Measurements from ENCODE around the gene SCO2.

SCO2 gene

DNA sequence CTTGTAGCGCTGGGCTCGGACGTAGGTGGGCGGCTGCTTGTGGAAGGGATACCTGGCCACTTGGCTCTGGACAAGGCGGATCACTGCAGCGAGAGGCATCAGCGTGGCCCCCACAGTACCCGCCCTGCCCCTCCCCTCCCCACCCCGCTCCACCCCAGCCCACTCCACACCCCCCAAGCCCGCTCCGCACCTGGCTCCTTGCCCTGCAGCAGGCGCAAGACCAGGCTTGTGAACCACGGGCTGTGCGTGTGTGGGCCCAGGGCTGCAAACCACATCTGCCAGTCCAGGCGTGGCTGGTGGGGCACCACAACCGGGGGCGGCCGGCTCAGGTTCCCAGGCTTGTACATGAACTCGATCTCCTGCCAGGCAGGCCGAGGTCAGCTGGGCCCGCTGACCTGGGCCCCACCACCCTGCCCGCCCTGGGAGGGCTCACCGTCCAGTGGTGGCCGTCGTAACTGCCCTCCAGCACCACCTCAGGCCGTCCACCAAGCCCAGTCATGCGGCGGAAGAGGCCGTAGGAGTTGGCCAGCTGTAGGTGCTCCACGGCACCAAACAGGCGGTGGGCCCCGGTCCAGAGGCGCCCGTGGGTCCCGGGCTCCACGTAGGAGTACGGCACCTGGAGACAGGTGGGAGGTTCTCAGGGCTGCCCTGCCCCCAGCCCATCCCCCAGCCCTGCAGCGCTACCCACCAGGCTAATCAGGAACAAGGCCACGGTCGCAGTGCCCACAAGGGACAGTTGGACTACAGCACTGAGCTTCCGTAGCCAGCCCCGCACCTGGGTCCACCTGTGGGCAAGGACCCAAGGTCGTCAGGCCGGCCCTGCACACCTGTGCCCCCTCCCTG lies 20.8 kb downstream of the SCO2 start:
- Histone ChIP-seq H4K20me1 (ENCODE audit: insufficient read depth, low read length) (no peaks in the 10 kb centered on the region), H3K27me3 (ENCODE audit: insufficient read depth, low read length) (no peaks in the 10 kb centered on the region), H3K9me2 (ENCODE audit: low read depth, low read length) (no peaks in the 10 kb centered on the region), H3K4me1 (ENCODE audit: insufficient read depth, low read length, severe bottlenecking) (peaks cover 16% of the 10 kb centered on the region), H3K79me2 (ENCODE audit: insufficient read depth, low read length) (peaks cover 12% of the 10 kb centered on the region), H3K27ac (ENCODE audit: low read depth, low read length, poor library complexity, severe bottlenecking) (no peak overlapping the region), H3K9me3 (ENCODE audit: low read length) (no peaks in the 10 kb centered on the region), H2AFZ (ENCODE audit: low read length) (no peak overlapping the region), H3K9ac (ENCODE audit: low read length) (no peak overlapping the region), H3K4me2 (ENCODE audit: low read length) (no peak overlapping the region), H3F3A (ENCODE audit: insufficient read depth, low read length) (no peaks in the 10 kb centered on the region), H3K4me3 (ENCODE audit: low read depth, low read length, poor library complexity, severe bottlenecking) (no peak overlapping the region), H3K36me3 (ENCODE audit: insufficient read depth, low read length) (peaks cover 15% of the 10 kb centered on the region)
- TF ChIP-seq CTCF (IDR thresholded peaks at IDR 0.05; ENCODE audit: low read length): no peak
- no peak for TF ChIP-seq EZH2 (IDR thresholded peaks at IDR 0.05; ENCODE audit: borderline replicate concordance, low read length)

GRCh38 chr22:50503475-50504145 lies 21.8 kb downstream of the SCO2 start:
- no peak overlapping the region for H3K4me2 ChIP-seq (ENCODE audit: low read length)
- H3K9ac ChIP-seq (ENCODE audit: low read length): no peak overlapping the region
- no peak for TF ChIP-seq EZH2 (IDR thresholded peaks at IDR 0.05; ENCODE audit: borderline replicate concordance, low read length)
- 0 out of 2 replicates have a peak, but pooled peaks have one; percentile 4 for TF ChIP-seq CTCF (IDR thresholded peaks at IDR 0.05; ENCODE audit: low read length)

DNA sequence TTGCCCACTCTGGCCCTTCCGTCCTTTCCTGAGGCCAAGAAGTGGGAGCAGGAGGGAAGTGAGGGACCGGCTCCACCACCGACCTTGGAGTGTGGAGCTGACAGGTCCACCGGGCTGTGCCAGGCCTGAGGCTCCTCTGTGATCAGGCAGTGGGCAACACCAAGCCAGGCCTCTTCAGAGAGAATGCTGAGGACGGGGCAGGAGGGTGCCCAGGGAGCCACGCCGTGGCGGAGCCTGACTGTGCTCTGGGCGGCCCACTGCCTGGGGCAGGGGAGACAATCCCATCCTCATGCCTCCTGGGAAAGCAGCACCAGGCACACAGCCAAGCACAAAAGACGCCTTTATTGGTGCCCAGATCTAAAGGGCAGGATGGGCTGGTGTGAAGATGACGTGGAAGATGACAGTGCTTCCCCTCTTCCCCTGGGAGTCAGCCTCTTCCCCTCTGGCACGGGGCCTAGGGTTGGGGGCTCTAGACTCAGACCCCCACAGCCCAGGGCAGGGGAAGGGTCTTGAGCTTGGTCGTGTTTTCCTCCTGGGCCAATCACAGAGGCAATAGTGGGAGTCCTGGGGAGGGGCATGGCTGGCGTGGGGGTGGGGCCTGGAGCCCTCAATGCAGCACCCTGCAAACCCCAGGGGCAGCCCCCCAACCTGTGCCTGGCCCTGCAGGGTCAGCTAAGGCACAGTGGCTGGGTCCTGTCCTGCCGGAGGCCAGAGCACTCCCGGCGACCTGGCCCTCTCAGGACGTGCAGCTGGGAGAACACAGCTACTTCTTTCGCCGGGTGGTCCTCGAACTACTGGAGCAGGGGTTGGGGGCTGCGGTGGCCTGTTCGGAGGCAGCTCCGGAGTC lies 22.5 kb downstream of the SCO2 start:
- Histone ChIP-seq H3K9me2 (ENCODE audit: low read depth, low read length) (no peaks in the 10 kb centered on the region), H3K79me2 (ENCODE audit: insufficient read depth, low read length) (no peaks in the 10 kb centered on the region)

More at GRCh38 chr22:50503475-50504145, 21.8 kb downstream of the SCO2 start:
- Histone ChIP-seq H3F3A (ENCODE audit: insufficient read depth, low read length) (no peaks in the 10 kb centered on the region), H3K4me3 (ENCODE audit: low read depth, low read length, poor library complexity, severe bottlenecking) (no peak overlapping the region), H3K27me3 (ENCODE audit: insufficient read depth, low read length) (no peaks in the 10 kb centered on the region), H2AFZ (ENCODE audit: low read length) (no peak overlapping the region), H4K20me1 (ENCODE audit: insufficient read depth, low read length) (no peaks in the 10 kb centered on the region), H3K36me3 (ENCODE audit: insufficient read depth, low read length) (peaks cover 15% of the 10 kb centered on the region), H3K9me2 (ENCODE audit: low read depth, low read length) (no peaks in the 10 kb centered on the region), H3K79me2 (ENCODE audit: insufficient read depth, low read length) (peaks cover 3% of the 10 kb centered on the region), H3K4me1 (ENCODE audit: insufficient read depth, low read length, severe bottlenecking) (peaks cover 14% of the 10 kb centered on the region), H3K9me3 (ENCODE audit: low read length) (no peaks in the 10 kb centered on the region), H3K27ac (ENCODE audit: low read depth, low read length, poor library complexity, severe bottlenecking) (no peak overlapping the region)

More for the DNA sequence above, 22.5 kb downstream of the SCO2 start:
- H2AFZ ChIP-seq (ENCODE audit: low read length): no peak overlapping the region
- no peak overlapping the region for H3K4me2 ChIP-seq (ENCODE audit: low read length)
- H4K20me1 ChIP-seq (ENCODE audit: insufficient read depth, low read length): no peaks in the 10 kb centered on the region
- H3K27me3 ChIP-seq (ENCODE audit: insufficient read depth, low read length): no peaks in the 10 kb centered on the region
- peaks cover 18% of the 10 kb centered on the region for H3K4me1 ChIP-seq (ENCODE audit: insufficient read depth, low read length, severe bottlenecking)
- H3K9me3 ChIP-seq (ENCODE audit: low read length): no peaks in the 10 kb centered on the region
- H3K9ac ChIP-seq (ENCODE audit: low read length): no peak overlapping the region
- H3K4me3 ChIP-seq (ENCODE audit: low read depth, low read length, poor library complexity, severe bottlenecking): no peak overlapping the region
- no peak overlapping the region for H3K27ac ChIP-seq (ENCODE audit: low read depth, low read length, poor library complexity, severe bottlenecking)
- H3F3A ChIP-seq (ENCODE audit: insufficient read depth, low read length): no peaks in the 10 kb centered on the region
- H3K36me3 ChIP-seq (ENCODE audit: insufficient read depth, low read length): peaks cover 15% of the 10 kb centered on the region
- TF ChIP-seq CTCF (IDR thresholded peaks at IDR 0.05; ENCODE audit: low read length) (no peak), EZH2 (IDR thresholded peaks at IDR 0.05; ENCODE audit: borderline replicate concordance, low read length) (no peak)

All from OCI-LY1 (cell line).